ENCODE data around the gene STAB2. TPM values are rescaled to one million over a fixed set of nuclear protein-coding genes. Genes with fewer than 3 reads are reported as not detected.
A peak's percentile ranks its signal among the peaks of the same experiment; 100 is the strongest.

Gene STAB2
- total and polyA plus RNA-seq, 2 of the 8 experiments (the other 6 are each of a cell fraction or from before 2014, with no cell fraction given), result not detected

- ChIA-PET POLR2A (ENCODE audit: partially characterized antibody) (interaction anchor here (0.7 kb wide), 1 partner anchor 14 kb away, joined by 3 read pairs; no protein-coding TSS in a partner anchor), CTCF (ENCODE audit: partially characterized antibody) (interaction anchor here (0.6 to 2.0 kb wide), 5 partner anchors 11 to 73 kb away, joined by 3 to 8 read pairs (median 4); no protein-coding TSS in a partner anchor)
- Histone ChIP-seq H2BK15ac (ENCODE audit: low read length) (no peak overlapping the region), H3K79me1 (ENCODE audit: low read depth, low read length) (no peaks in the 10 kb centered on the region), H3K14ac (ENCODE audit: insufficient read length) (no peak overlapping the region), H4K20me1 (replicated peaks in 1 of 2; ENCODE audit: control insufficient read depth in 1 of 2, insufficient read depth in 2 of 2, low read length in 2 of 2) (no peaks in the 10 kb centered on the region), H3K79me2 (ENCODE audit: control insufficient read depth in 1 of 2, insufficient read depth in 2 of 2, low read length in 2 of 2) (no peaks in the 10 kb centered on the region), H3K18ac (ENCODE audit: extremely low read depth, low read length) (no peak overlapping the region), H3K4me3 (ENCODE audit: extremely low read depth in 1 of 4, insufficient read depth in 2 of 4, low read depth in 3 of 4, low read length in 4 of 4) (no peak overlapping the region), H4K8ac (ENCODE audit: extremely low read depth, insufficient read depth, low read length) (no peak overlapping the region), H3K27me3 (replicated peaks in 1 of 4; ENCODE audit: control insufficient read depth in 3 of 4, extremely low read depth in 1 of 4, insufficient read depth in 3 of 4, low read length in 3 of 4) (no peaks in the 10 kb centered on the region), H3K23ac (ENCODE audit: insufficient read length) (no peak overlapping the region), H3K56ac (replicated peaks; ENCODE audit: insufficient read length, low read depth, low read length) (no peak overlapping the region), H3K4ac (replicated peaks; ENCODE audit: insufficient read length, low read depth, low read length) (no peak overlapping the region), H3K23me2 (ENCODE audit: low read depth, low read length) (no peaks in the 10 kb centered on the region), H3K9ac (replicated peaks in 1 of 4; ENCODE audit: extremely low read depth in 1 of 4, low read depth in 3 of 4, low read length in 3 of 4) (no peak overlapping the region), H2AFZ (ENCODE audit: low read length) (no peak overlapping the region), H4K91ac (replicated peaks; ENCODE audit: insufficient read length, low read length) (no peak overlapping the region), H3K4me2 (ENCODE audit: insufficient read depth in 1 of 2, low read depth in 2 of 2, low read length in 2 of 2) (peak overlapping the region in 1 of 2 experiments; percentile 2; a peak in 1 of 4 replicates), H2BK20ac (ENCODE audit: low read length) (no peak overlapping the region), H2AK5ac (ENCODE audit: low read depth, low read length) (no peak overlapping the region), H2BK120ac (replicated peaks; ENCODE audit: low read depth, low read length) (no peak overlapping the region), H2BK12ac (ENCODE audit: low read depth, low read length) (no peak overlapping the region), H3K27ac (ENCODE audit: low read depth, low read length) (no peak overlapping the region), H3K36me3 (ENCODE audit: control insufficient read depth in 2 of 4, insufficient read depth in 4 of 4, low read length in 3 of 4) (peaks cover 0 to 33% (median 12%) of the 10 kb centered on the region in 4 experiments; a peak in 6 of 8 replicates), H3K4me1 (replicated peaks in 1 of 4; ENCODE audit: control insufficient read depth in 3 of 4, insufficient read depth in 4 of 4, low read length in 3 of 4) (peaks cover 0 to 4% (median 2%) of the 10 kb centered on the region in 4 experiments; a peak in 3 of 7 replicates), H4K5ac (ENCODE audit: insufficient read length, low read depth, low read length) (peak overlapping the region; percentile 10), H3K9me3 (ENCODE audit: insufficient read depth in 2 of 2, low read depth in 1 of 2, low read length in 1 of 2) (no peaks in the 10 kb centered on the region; a peak in 1 of 4 replicates), H2BK5ac (ENCODE audit: low read depth, low read length) (no peak overlapping the region)
- no peak for DNase-seq (ENCODE audit: low read depth in 1 of 2, low spot score in 2 of 2)
- 68% methylated on average over 4 of the region's 4 CpGs; no CpG with 5 or more reads in 1 of the 2 experiments for WGBS, 2 experiments (ENCODE audit: extremely low coverage in 1 of 2, insufficient coverage in 1 of 2, insufficient read length in 1 of 2, insufficient replicate concordance in 2 of 2, low coverage in 1 of 2, low lambda C conversion rate in 2 of 2, missing lambda C conversion rate in 1 of 2)
- FAIRE-seq, result no peak
- TF ChIP-seq JUND (IDR thresholded peaks at IDR 0.05; ENCODE audit: low read length), result no peak
- TF ChIP-seq EP300 (IDR thresholded peaks at IDR 0.05; ENCODE audit: borderline replicate concordance in 1 of 2, low read depth in 2 of 2, low read length in 2 of 2), result no peak
- TF ChIP-seq TAF7 (optimal IDR thresholded peaks at IDR 0.05; ENCODE audit: borderline replicate concordance, low read depth, low read length), result no peak
- TF ChIP-seq POLR2A (IDR thresholded peaks at IDR 0.05; ENCODE audit: control extremely low read depth in 1 of 2, low read depth in 2 of 2, low read length in 2 of 2), result no peak
- no peak for TF ChIP-seq RBBP5 (IDR thresholded peaks at IDR 0.05; ENCODE audit: borderline replicate concordance, low read depth, low read length)
- no peak for TF ChIP-seq RAD21 (IDR thresholded peaks at IDR 0.05 in 1 of 2, conservative IDR thresholded peaks at IDR 0.05 in 1 of 2; ENCODE audit: low read depth in 2 of 2, low read length in 2 of 2)
- TF ChIP-seq YY1 (IDR thresholded peaks at IDR 0.05; ENCODE audit: low read depth, low read length), result no peak
- no peak for TF ChIP-seq CHD1 (IDR thresholded peaks at IDR 0.05; ENCODE audit: low read depth, low read length)
- no peak for TF ChIP-seq POLR2AphosphoS5 (IDR thresholded peaks at IDR 0.05; ENCODE audit: low read depth, low read length)
- TF ChIP-seq CBX8 (IDR thresholded peaks at IDR 0.05; ENCODE audit: borderline replicate concordance, low read depth, low read length), result no peak
- TF ChIP-seq SUZ12 (IDR thresholded peaks at IDR 0.05; ENCODE audit: low read length), result no peak
- TF ChIP-seq RFX5 (IDR thresholded peaks at IDR 0.05; ENCODE audit: borderline replicate concordance, low read depth, low read length), result no peak
These were observed 207.5 kb downstream of the STAB2 start for GRCh38 chr12:103794309-103795213.
